Stimulated activated CD8-positive, alpha-beta memory T cell treated with anti-CD3 and anti-CD28 coated beads, Interleukin-12 subunit alpha, Interleukin-12 subunit beta, amount 100 ng/mL, for 24 hours (primary cell): ENCODE measurements around the gene ANAPC7.
"Not testable (repeated sequence)": the region's sequence is repeated elsewhere in the genome, so short reads cannot be mapped to it uniquely, and the experiment has no call there.

ENCODE experiments used
- DNase-seq: peaks from one replicate; pipeline ENCODE4 v3.0.0-alpha.2; 2020; ENCODE audit errors: extremely low read depth

Gene ANAPC7

DNA sequence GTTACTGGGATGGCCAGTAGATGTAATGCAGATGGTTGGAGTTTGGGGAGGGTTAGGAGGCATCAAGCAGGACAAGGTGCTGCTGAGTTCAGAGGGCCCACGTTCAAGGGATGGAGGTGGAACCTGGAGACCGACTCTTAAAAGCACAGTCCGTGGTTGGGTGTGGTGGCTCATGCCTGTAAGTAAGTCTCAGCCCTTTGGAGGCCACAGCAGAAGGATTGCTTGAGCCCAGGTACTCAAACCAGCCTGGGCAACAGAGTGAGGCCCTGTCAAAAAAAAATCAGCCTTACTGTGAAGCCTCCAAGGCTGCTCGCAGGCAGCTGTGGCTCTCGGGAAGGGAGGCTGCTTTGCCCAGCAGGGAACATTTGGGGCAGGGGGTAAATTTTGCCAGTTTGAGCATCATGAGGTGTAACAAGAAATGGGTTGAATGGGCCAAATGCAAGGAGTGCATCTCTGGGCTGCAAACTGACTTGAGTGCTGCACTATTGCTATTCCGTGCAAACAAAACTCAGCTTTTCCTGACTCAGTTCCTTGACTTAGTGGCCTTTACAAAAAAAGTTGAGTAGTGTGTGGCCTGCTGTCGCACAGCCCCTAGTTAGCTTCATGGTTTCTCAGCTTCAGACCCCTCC lies 55.0 kb downstream of the ANAPC7 start:
- DNase-seq, result no peak

DNA sequence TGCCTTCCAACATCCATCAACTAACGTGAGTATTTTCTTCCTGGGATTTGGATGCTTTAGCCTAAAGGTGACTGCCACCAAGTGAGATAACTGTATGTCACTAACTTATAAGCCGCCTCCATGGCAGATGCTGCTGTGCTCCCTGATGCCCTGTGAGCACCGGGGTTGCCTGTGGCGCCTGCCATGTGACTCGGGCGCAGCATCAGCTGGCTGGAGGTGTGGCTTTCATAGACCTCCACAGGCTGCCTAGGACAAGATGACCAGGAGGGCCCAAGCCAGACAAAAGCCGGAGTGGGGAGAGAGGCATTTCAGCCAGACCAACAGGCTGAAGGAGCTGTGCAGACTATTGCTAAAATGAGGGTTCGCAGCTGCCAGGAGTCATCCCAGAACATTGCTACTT lies 55.7 kb downstream of the ANAPC7 start:
- DNase-seq, result no peak

DNA sequence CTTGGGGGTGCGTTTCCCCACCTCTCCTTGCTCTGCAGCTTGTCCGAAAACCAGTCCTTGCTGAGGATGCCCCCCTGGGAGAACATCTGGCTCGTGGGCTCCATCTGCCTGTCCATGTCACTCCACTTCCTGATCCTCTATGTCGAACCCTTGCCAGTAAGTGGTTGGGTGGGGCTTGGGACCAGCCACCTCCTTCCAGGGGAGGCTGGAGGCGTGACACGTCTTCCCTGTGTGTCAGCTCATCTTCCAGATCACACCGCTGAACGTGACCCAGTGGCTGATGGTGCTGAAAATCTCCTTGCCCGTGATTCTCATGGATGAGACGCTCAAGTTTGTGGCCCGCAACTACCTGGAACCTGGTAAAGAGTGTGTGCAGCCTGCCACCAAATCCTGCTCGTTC lies 57.5 kb downstream of the ANAPC7 start:
- no peak for DNase-seq

DNA sequence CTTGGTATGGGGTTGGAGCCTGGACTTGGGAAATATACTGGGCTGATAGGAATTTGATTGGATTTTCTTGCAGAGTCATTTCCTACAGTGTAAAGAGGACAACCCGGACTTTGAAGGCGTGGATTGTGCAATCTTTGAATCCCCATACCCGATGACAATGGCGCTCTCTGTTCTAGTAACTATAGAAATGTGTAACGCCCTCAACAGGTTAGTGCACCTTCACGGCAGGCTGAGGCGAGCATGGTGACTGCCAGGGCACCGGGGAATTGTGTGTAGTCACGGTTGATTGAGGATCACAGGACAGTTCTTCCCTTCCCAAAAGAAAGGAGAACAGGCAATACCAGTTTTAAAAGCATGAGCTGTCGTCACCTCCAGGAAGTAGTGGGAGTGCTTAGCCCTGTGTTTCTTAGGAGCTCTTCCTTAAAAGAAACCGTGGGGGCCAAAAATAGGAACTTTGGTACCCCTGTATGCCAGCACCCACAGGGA lies 58.3 kb downstream of the ANAPC7 start:
- no peak for DNase-seq

DNA sequence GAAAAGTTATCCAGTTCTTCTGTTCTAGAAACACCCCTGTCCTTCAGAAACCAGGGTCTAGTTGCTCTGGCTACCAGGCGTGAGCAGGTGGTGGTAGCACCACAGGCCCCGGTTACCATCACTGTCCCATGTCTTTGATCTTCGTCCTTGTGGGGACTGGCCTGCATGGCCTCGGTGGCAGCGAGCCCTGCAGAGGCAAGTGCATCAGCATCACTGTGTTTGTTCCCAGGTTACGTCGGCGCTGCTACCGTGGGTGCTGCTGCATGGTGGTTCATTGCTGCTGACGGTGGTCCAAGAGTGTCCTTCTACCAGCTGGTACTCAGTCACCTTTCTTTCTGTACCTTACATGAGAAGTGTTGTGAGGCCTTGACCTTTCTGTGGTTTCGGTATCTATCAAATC lies 58.9 kb downstream of the ANAPC7 start:
- no peak for DNase-seq

DNA sequence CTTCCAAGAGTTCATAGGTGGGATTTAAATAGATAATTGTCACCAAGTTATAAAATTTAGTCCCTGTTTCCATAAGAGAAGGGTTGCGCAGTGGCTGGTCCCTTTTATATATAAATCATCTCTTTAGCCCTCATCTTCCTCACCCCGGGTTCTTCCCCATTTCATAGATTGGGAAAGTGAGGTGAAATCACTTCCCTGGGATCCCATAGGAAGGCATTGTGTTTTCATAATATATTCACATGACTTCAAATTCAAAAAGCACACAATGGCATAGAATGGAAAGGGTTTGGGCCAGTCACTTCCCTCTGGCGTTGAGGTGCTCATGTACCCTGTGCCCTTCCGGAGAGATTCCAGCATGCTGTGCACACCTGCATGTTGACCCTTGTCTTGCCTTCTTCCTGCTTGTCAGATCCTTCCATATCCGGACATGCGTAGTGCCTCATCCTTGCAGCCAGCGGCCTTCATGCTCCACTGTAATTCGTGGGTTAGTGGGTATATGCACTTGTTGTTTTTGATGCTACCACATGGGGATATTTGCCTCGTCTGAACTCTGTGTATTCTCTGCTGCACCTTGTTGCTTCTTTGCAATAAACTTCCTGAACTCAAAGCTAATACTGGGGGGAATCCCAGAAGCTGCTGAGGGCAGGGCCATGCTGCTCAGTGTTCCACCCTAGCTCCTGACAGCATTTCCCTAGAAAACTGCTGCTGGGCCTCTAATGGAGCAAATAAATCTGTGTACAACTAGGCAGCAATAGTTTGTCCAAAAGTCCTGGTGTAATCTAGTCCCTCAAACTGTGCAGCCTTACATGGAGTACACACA lies 59.6 kb downstream of the ANAPC7 start:
- no peak for DNase-seq

DNA sequence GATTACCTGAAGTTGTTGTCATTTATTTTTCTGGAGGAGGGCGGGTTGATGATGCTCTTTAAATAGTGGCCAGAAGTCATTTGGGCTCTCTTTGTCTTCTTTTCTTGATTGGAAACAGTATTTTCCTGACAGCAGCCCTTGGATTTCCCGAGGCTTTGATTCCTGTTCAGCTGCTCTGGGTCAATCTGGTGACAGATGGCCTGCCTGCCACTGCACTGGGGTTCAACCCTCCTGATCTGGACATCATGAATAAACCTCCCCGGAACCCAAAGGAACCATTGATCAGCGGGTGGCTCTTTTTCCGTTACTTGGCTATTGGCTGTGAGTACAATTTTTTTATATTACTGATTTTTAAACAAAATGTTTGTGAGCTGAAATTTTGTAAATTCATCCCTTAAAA lies 60.4 kb downstream of the ANAPC7 start:
- DNase-seq, result no peak

DNA sequence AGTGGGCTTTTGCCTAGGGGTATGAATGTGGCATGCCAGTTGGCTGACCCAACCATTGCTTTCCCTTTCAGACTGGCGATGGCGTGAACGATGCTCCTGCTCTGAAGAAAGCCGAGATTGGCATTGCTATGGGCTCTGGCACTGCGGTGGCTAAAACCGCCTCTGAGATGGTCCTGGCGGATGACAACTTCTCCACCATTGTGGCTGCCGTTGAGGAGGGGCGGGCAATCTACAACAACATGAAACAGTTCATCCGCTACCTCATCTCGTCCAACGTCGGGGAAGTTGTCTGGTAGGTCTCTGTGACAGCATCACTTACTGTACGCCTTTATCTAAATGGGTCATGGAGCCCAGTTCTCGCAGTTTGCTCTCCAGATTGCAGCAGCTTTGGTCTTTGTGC lies 61.4 kb downstream of the ANAPC7 start:
- no peak for DNase-seq

DNA sequence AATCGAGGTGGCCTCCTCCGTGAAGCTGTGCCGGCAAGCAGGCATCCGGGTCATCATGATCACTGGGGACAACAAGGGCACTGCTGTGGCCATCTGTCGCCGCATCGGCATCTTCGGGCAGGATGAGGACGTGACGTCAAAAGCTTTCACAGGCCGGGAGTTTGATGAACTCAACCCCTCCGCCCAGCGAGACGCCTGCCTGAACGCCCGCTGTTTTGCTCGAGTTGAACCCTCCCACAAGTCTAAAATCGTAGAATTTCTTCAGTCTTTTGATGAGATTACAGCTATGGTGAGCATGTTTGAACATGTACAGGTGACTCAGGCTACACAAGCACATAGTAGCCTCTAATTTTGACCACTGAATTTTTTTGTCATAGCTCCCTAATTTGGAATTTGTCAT lies 62.8 kb downstream of the ANAPC7 start:
- no peak for DNase-seq

DNA sequence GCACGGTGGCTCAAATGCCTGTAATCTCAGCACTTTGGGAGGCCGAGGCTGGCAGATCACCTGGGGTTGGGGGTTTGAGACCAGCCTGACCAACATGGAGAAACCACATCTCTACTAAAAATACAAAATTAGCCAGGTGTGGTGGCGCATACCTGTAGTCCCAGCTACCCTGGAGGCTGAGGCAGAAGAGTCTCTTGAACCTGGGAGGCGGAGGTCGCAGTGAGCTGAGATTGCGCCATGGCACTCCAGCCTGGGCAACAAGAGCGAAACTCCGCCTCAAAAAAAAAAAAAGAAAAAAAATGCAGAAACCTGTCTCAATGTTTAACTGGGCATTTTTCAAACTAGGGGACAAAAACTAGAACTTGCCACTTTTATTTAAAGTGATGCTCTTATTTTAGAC lies 63.2 kb downstream of the ANAPC7 start:
- DNase-seq, result not testable (repeated sequence)

DNA sequence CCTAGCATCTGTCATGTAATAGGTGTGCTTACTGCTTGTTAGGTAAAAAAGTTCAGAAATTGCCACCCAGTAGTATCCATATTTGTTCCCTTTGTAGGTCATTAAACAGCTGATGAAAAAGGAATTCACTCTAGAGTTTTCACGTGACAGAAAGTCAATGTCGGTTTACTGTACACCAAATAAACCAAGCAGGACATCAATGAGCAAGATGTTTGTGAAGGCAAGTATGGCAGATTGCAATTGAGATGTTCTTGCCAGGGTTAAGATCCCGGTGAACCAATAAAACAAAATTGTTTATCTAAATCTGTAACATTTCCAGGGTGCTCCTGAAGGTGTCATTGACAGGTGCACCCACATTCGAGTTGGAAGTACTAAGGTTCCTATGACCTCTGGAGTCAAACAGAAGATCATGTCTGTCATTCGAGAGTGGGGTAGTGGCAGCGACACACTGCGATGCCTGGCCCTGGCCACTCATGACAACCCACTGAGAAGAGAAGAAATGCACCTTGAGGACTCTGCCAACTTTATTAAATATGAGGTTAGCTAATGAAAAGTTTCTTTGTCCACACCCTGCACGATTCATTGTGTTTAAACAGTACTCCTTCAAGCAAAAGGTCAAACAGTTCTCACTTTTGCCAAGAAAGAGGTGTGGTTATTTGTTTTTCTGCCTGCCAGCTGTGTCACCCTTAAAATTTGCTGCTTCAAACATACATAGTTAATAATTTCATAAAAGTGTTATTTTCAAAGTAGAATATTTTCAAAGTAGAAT lies 64.1 kb downstream of the ANAPC7 start:
- no peak for DNase-seq

DNA sequence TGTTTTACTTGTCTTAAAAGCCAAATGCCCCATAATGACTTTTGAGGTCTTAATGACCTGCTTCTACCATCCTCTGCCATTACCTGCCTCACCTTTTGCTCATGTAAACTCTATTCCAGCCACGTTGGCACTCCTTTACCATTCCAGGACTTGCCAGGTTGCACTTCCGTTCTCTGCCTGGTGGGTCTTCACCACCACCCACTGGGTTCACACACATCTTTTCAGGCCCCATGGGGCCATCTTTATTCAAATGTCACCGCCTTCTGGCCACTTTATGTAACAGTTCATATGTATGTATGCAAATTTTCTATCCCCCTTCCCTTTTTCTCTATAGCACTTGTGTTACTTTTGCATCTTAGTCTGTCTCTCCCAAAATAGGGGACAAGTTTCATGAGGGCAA lies 64.8 kb downstream of the ANAPC7 start:
- no peak for DNase-seq

DNA sequence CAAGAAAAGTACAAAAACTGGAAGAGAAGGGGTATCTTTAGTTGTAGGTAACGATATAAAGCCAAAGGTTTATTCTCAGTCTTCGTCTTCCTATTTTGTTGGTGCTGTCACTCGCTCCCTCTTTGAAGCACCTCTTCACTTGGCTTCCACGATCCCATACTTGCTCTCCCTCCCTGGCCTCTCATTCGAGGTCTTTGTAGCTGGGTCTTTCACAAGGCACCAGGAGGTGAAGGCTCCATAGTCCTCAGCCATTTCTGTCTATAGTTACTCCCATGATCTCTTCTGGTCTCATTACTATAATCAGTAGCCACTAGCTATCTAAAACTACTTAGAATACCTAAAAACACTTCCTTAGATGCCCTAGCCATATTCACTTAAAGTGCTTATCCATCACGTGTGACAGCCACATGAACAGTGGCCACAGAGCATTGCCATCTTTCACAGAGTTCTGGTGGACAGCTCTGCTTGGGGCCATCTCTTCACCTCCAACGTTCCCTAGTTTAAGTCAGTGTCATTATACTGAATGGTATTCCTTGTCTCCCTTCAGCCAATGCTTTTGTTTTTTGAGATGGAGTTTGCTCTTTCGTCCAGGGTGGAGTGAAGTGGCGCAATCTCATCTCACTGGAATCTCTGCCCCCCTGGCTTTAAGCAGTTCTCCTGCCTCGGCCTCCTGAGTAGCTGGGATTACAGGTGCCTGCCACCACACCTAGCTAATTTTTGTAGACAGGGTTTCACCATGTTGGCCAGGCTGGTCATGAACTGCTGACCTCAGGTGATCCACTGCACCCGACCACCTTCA lies 65.4 kb downstream of the ANAPC7 start:
- DNase-seq, result no peak

DNA sequence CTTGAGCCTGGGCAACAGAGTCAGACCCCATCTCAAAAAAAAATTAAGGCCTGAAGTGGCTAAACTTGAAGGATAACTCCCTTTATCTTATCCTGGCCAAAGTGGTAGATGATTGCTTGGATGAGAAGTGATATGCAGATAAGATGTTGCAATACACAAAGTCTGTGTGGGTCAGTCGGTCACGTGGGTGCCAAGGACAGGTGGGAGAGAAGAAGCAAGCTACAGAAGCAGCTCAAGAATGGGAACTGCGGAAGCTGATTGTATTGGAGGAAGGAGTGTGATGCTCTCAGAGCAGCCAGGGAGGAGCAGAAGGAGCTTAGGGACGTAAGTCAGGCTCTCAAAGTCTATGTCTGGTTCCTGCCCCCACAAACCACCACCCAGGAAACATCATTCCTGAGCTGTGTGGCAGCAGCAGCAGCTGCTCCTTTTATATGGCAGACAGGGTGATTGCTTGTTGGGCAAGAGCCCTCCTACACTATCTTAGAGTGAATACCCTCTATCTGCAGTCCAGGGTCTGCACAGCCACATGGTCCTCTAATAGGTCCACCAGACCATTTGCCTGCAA lies 67.9 kb downstream of the ANAPC7 start:
- no peak for DNase-seq

DNA sequence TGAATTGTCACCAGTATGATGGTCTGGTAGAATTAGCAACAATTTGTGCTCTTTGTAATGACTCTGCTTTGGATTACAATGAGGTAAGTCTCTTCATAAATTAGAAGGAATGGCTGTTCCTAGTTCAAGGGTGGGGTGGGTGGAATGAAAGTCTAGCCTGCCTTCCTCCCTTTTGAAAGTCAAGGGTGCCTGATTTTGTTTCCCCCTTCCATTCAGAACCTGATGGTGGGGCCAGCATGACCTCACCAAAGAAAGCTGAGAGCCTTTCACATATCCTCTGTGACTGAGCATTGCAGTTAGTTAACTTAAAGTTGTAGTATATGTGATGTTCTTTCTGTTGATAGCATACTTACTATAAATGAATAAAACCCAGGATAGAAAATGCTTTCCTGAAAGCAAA lies 70.3 kb downstream of the ANAPC7 start:
- no peak for DNase-seq

DNA sequence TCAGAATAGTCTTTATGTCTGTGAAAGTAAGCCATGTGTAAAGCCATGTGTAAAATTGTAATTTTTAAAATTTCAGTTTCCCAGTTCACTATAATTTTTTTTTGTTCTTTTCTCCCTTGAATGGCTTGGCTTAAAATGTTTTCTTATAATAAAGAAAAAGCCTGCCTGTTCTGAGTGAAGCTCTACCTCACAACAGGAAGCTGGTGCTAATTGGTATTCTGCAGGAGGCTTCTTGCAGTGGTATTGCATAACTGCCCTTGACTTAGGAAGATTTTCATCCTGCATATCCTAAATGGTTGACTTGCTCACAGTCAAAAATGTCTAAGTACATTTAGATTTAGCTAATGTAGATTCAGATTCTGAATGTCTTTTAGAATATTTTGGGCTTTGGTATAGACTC lies 73.0 kb downstream of the ANAPC7 start:
- no peak for DNase-seq

DNA sequence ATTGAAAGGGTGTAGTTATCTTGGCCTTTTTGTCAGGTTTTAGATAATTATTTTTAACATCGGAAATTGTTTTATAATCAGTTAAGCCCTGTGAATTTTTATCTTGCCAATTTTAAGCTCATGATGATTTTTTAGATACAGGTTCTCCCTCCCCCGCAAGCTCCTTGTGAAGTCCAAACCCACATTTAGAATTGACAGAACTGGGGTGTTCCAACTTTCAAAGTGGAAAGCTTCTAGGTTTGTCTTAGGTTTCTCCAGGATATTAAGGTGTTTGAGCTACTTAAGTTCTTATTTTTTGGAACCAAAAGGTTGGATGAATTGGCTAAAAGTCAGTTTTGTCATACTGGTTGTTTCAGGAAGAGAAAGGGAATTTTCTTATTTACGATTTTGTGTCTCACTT lies 73.4 kb downstream of the ANAPC7 start:
- DNase-seq, result no peak

DNA sequence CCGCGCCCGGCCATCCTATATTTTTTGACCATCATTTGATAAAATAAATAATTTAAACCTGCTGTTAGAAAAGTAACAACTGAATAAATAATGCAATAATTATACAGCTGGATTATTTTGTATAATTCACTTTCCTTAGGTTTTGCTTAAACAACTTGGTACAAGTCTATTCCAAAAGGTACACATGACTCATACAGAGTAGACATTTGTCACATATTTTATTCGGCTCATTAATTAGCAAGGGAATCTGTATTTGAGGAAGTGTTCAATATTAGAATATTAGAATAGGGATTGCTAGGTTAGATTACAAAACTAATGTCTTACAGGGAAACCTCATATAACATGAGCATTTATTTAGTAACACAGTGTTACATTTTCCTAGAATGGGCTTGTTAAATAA lies 73.8 kb downstream of the ANAPC7 start:
- no peak for DNase-seq
